Activated B cell treated with CpG ODN at 0.5 μM for 24 hours (primary cell): ENCODE measurements around the gene FZR1. TPM values are rescaled to one million over a fixed set of nuclear protein-coding genes. Genes with fewer than 3 reads are reported as not detected.

Source experiments
- ATAC-seq: fragments of 200-7000 bp; cut with Tn5 transposase; one replicate; pipeline ENCODE4 v1.10.0; 2021; ENCODE audit warnings: low read depth, mild to moderate bottlenecking, moderate library complexity
- CTCF ChIA-PET: fragments of 350-600 bp; sonication (Branson Sonifier 250); formaldehyde crosslinking; loops from one replicate; lab custom pipeline; 2021; ENCODE audit warnings: antibody characterized with exemption; lab: Charles Lee
- POLR2A ChIA-PET: fragments of 350-600 bp; sonication (Branson Sonifier 250); formaldehyde crosslinking; loops from one replicate; lab custom pipeline; 2021; ENCODE audit warnings: antibody characterized with exemption; lab: Charles Lee
- DNase-seq: peaks from one replicate; pipeline ENCODE4 v3.0.0; 2022
- H3K27ac Mint-ChIP-seq: one replicate; pipeline ENCODE4 v1.8.0; 2020; ENCODE audit warnings: mixed read lengths
- H3K27me3 Mint-ChIP-seq: one replicate; pipeline ENCODE4 v1.8.0; 2021; ENCODE audit warnings: mixed read lengths
- H3K36me3 Mint-ChIP-seq: one replicate; pipeline ENCODE4 v1.8.0; 2021; ENCODE audit warnings: low read depth, mixed read lengths
- H3K4me1 Mint-ChIP-seq: one replicate; pipeline ENCODE4 v1.8.0; 2021; ENCODE audit warnings: mixed read lengths
- H3K4me3 Mint-ChIP-seq: one replicate; pipeline ENCODE4 v1.8.0; 2020; ENCODE audit warnings: mild to moderate bottlenecking, mixed read lengths
- H3K9me3 Mint-ChIP-seq: one replicate; pipeline ENCODE4 v1.8.0; 2020; ENCODE audit warnings: mixed read lengths
- intact Hi-C: fragments of 100-400 bp; cut with micrococcal nuclease; formaldehyde crosslinking; loops from one replicate; pipeline ENCODE4 v1.15.1; 2024
- total RNA-seq: library from RNA; stranded (reverse); gene quantifications from 2 replicates; pipeline ENCODE4 v1.2.3, GENCODE V29; 2022
- TF ChIP-seq, protein P1 (sequence below): fragments of 200-600 bp; IDR thresholded peaks from one replicate; pipeline ENCODE4 v1.8.0; 2022; ENCODE audit warnings: antibody characterized with exemption, mild to moderate bottlenecking

Gene FZR1
- total RNA-seq, 1 donor from 2014 or later: 66.0 TPM

DNA sequence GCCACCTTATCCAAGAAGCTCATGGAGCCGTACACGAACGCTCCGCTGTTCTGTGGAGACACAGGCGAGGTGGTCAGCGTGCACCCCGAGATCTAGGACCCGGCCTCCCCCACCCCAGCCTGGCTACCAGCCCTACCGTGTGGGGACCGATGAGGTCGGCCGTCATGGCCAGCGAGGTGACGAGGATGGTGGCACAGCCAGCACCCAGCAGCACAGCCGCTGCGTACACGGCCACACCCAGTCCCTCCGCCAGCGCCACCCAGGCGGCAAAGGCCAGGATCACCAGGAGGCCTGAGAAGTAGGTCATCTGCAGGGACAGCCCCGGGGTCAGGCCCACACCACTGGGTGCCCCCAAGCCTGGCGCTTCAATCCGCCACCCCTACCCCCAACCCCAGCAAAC lies 40.0 kb downstream of the FZR1 start:
- POLR2A ChIA-PET: interaction anchor here (0.8 kb wide), 1 partner anchor 11 kb away, joined by 3 read pairs; the partner anchor contains the start of gene MFSD12

DNA sequence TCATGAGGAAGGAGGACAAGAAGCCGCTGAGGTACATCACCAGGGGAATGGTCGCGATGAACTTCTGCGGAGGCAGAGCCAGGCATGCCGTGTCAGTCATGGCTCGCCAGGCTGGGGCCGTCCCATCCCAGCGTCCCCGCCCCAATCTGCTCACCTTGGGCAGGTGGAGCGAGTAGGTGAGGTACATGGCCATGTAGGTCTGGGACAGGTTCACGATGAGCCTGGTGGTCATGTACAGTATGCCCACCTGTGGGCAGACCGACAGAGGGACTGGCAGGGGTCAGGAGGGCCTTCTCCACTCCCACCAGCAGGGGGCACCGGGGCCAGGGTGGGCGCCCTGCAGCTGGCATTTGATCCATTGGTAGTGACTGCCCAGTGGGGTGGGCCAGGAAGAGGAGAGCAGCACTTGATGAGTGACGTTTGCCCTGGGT lies 41.2 kb downstream of the FZR1 start:
- Mint-ChIP-seq H3K4me1 (peaks cover 17% of the 10 kb centered on the region), H3K4me3 (no peak overlapping the region), H3K9me3 (no peaks in the 10 kb centered on the region), H3K36me3 (peaks cover 29% of the 10 kb centered on the region), H3K27ac (no peak overlapping the region), H3K27me3 (no peaks in the 10 kb centered on the region)
- ChIA-PET POLR2A (interaction anchor here (0.6 kb wide), 1 partner anchor 75 kb away, joined by 8 read pairs; no protein-coding TSS in a partner anchor), CTCF (interaction anchor here (4.3 kb wide), 1 partner anchor 9 kb away, joined by 37 read pairs; the partner anchor contains the start of gene MFSD12)
- DNase-seq (no peak), ATAC-seq (no peak)
- TF ChIP-seq, protein P1, sequence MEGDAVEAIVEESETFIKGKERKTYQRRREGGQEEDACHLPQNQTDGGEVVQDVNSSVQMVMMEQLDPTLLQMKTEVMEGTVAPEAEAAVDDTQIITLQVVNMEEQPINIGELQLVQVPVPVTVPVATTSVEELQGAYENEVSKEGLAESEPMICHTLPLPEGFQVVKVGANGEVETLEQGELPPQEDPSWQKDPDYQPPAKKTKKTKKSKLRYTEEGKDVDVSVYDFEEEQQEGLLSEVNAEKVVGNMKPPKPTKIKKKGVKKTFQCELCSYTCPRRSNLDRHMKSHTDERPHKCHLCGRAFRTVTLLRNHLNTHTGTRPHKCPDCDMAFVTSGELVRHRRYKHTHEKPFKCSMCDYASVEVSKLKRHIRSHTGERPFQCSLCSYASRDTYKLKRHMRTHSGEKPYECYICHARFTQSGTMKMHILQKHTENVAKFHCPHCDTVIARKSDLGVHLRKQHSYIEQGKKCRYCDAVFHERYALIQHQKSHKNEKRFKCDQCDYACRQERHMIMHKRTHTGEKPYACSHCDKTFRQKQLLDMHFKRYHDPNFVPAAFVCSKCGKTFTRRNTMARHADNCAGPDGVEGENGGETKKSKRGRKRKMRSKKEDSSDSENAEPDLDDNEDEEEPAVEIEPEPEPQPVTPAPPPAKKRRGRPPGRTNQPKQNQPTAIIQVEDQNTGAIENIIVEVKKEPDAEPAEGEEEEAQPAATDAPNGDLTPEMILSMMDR: no peak
- intact Hi-C loops: no loop called here

More for the DNA sequence above, 40.0 kb downstream of the FZR1 start:
- H3K4me3 Mint-ChIP-seq: no peak overlapping the region
- ATAC-seq (no peak), DNase-seq (no peak)
- peak overlapping the region; percentile 19 for H3K27ac Mint-ChIP-seq
- H3K27me3 Mint-ChIP-seq: no peaks in the 10 kb centered on the region
- TF ChIP-seq, protein P1: no peak
- CTCF ChIA-PET: interaction anchor here (1.2 to 4.3 kb wide), 7 partner anchors 10 to 110 kb away, joined by 3 to 37 read pairs (median 6); partner anchors contain the start of genes GIPC3 and MFSD12
- intact Hi-C loops: no loop called here
- peaks cover 11% of the 10 kb centered on the region for H3K4me1 Mint-ChIP-seq
- no peaks in the 10 kb centered on the region for H3K9me3 Mint-ChIP-seq
- peaks cover 30% of the 10 kb centered on the region for H3K36me3 Mint-ChIP-seq

DNA sequence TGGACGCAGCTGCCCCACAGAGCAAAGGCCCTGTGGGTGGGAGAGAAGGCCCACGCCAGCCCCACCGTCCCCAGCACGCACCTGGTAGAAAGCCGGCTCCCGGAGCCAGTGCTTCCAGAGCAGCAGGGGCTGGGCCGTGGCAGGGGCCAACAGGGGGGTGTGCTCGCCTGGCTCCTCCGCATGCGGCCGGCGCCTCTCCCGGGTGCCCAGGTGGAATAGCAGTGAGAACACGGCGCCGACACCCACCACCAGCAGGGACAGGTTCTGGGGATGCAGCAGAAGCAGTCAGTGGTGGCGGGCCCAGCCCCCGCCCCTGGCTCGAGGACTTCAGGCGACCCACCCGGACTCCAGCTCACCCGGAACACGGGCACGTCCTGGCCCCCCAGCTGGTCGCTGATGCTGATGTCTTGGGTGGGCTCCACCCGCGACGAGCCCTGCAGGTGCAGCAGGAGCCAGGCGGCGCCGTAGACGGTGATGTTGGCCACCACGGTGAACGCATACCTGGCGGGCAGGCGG lies 41.7 kb downstream of the FZR1 start:
- H3K4me1 Mint-ChIP-seq: peaks cover 21% of the 10 kb centered on the region
- H3K27me3 Mint-ChIP-seq: no peaks in the 10 kb centered on the region
- ATAC-seq: no peak
- peaks cover 27% of the 10 kb centered on the region for H3K36me3 Mint-ChIP-seq
- no peak overlapping the region for H3K4me3 Mint-ChIP-seq
- no peaks in the 10 kb centered on the region for H3K9me3 Mint-ChIP-seq
- intact Hi-C loops: no loop called here
- TF ChIP-seq, protein P1: no peak
- CTCF ChIA-PET: interaction anchor here (4.3 kb wide), 1 partner anchor 9 kb away, joined by 37 read pairs; the partner anchor contains the start of gene MFSD12
- no peak overlapping the region for H3K27ac Mint-ChIP-seq
- POLR2A ChIA-PET: interaction anchor here (0.6 kb wide), 1 partner anchor 74 kb away, joined by 8 read pairs; no protein-coding TSS in a partner anchor
- no peak for DNase-seq

DNA sequence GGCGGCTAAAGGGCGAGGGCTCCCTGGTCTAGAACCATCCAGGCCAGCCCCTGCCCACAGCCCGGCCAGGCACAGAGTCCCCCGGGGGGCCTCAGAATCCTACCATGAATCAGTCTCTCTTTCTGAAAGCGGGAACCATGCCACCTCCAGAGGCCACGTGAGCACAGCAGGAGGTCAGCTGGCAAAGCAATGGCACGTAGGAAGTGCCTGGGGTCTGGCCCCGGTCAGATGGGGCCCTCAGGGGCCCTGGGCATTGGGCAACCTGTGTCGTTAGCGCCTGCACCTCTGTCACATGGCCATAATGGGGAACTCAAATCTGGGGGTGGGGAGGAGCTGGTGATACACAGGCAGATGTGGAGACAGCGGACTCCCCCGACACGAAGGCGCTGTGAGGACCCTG lies 42.5 kb downstream of the FZR1 start:
- no peaks in the 10 kb centered on the region for H3K27me3 Mint-ChIP-seq
- ATAC-seq: no peak
- H3K9me3 Mint-ChIP-seq: no peaks in the 10 kb centered on the region
- H3K4me1 Mint-ChIP-seq: peaks cover 29% of the 10 kb centered on the region
- no peak for DNase-seq
- H3K27ac Mint-ChIP-seq: no peak overlapping the region
- H3K4me3 Mint-ChIP-seq: no peak overlapping the region
- TF ChIP-seq, protein P1: no peak
- intact Hi-C loops: no loop called here
- peaks cover 27% of the 10 kb centered on the region for H3K36me3 Mint-ChIP-seq
- CTCF ChIA-PET: no interaction called here
- POLR2A ChIA-PET: no interaction called here

DNA sequence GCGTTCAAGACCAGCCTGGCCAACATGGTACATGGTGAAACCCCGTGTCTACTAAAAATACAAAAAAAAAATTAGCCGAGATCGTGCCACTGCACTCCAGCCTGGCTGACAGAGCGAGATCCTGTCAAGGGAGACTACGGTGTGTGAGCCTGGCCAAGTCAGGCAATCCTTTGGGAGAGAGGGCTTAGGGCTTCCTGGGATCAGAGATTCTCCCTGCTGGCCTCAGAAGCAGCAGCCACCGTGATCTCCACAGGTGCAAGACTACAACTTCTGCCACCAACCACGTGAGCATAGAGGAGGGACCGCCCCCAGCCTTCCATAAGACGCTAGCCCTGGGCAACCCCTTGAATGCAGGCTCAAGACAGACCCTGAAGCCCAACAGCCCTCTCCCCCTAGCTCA lies 43.7 kb downstream of the FZR1 start:
- Mint-ChIP-seq H3K4me1 (peaks cover 39% of the 10 kb centered on the region), H3K27me3 (no peaks in the 10 kb centered on the region), H3K4me3 (no peak overlapping the region), H3K9me3 (no peaks in the 10 kb centered on the region), H3K36me3 (peaks cover 27% of the 10 kb centered on the region), H3K27ac (no peak overlapping the region)
- intact Hi-C loops: loop anchor here (10.0 kb wide), 1 partner anchor 515 kb away; the partner anchor contains the start of gene ZBTB7A
- ChIA-PET CTCF (no interaction called here), POLR2A (interaction anchor here (0.6 kb wide), 1 partner anchor 677 kb away, joined by 4 read pairs; no protein-coding TSS in a partner anchor)
- ATAC-seq: no peak
- TF ChIP-seq, protein P1: no peak
- DNase-seq: no peak
